Right ventricle myocardium inferior (tissue), 1 donor: ENCODE measurements around the gene DHRSX. TPM values are rescaled to one million over a fixed set of nuclear protein-coding genes. Genes with fewer than 3 reads are reported as not detected.
"Not testable (repeated sequence)": the region's sequence is repeated elsewhere in the genome, so short reads cannot be mapped to it uniquely, and the experiment has no call there.

ENCODE experiments used
- ATAC-seq: fragments of 200-7000 bp; cut with Tn5 transposase; one replicate; pipeline ENCODE4 v1.9.1; 2020; ENCODE audit warnings: mild to moderate bottlenecking, moderate library complexity
- DNase-seq: peaks from one replicate; pipeline ENCODE4 v3.0.0; 2021; ENCODE audit errors: missing footprints
- intact Hi-C: fragments of 100-400 bp; cut with DNase I; formaldehyde crosslinking; loops from one replicate; pipeline ENCODE4 v1.11.0; 2022
- total RNA-seq: library from RNA; stranded (reverse); fragmentation: NEBNext Ultra II Directional; extraction: Animal tissue kit (Norgen Biotek cat#: 25700); gene quantifications from one replicate; pipeline ENCODE4 v1.2.1, GENCODE V29; 2021
- donor health status: DM: no; HTN: yes; CAD: no; lungs with severe emphysema.

The DHRSX gene
- total RNA-seq, 1 donor from 2014 or later, result 31.0 TPM

- intact Hi-C loops, result no loop called here
- ATAC-seq, result no peak
- no peak for DNase-seq
These were observed 232.9 kb downstream of the DHRSX start for GRCh38 chrX:2267890-2268289.

GRCh38 chrX:2266445-2267349 lies 234.1 kb downstream of the DHRSX start:
- DNase-seq (no peak), ATAC-seq (no peak)
- intact Hi-C loops, result no loop called here

DNA sequence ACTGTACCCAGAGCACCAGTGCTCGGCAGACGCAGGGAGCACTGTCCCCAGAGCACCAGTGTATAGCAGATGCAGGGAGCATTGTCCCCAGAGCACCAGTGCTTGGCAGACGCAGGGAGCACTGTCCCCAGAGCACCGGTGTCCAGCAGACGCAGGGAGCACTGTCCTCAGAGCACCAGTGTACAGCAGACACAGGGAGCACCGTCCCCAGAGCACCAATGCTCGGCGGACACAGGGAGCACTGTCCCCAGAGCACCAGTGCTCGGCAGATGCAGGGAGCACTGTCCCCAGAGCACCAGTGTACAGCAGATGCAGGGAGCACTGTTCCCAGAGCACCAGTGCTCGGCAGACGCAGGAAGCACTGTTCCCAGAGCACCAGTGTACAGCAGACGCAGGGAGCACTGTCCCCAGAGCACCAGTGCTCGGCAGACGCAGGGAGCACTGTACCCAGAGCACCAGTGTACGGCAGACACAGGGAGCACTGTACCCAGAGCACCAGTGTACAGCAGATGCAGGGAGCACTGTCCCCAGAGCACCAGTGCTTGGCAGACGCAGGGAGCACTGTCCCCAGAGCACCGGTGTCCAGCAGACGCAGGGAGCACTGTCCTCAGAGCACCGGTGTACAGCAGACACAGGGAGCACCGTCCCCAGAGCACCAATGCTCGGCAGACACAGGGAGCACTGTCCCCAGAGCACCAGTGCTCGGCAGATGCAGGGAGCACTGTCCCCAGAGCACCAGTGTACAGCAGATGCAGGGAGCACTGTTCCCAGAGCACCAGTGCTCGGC lies 234.9 kb downstream of the DHRSX start:
- ATAC-seq, intact Hi-C loops, DNase-seq: not testable (repeated sequence)

- DNase-seq (no peak), ATAC-seq (no peak)
- intact Hi-C loops, result no loop called here
These were observed 236.4 kb downstream of the DHRSX start for GRCh38 chrX:2264179-2265030.

DNA sequence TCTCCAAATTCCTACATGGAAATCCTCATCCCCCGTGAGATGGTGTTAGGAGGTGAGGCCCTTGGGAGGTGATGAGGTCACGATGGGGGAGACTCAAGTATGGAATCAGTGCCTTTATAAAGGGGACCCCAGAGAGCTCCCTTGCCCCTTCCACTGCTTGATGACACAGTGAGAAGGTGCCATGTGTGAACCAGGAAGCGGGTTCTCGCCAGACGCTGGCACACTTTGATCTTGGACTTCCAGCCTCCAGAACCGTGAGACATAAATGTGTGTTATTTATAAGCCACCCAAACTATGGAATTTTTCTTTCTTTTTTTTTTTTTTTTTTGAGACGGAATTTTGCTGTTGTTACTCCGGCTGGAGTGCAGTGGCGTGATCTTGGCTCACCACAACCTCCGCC lies 237.6 kb downstream of the DHRSX start:
- ATAC-seq (no peak), DNase-seq (no peak)
- intact Hi-C loops, result no loop called here

DNA sequence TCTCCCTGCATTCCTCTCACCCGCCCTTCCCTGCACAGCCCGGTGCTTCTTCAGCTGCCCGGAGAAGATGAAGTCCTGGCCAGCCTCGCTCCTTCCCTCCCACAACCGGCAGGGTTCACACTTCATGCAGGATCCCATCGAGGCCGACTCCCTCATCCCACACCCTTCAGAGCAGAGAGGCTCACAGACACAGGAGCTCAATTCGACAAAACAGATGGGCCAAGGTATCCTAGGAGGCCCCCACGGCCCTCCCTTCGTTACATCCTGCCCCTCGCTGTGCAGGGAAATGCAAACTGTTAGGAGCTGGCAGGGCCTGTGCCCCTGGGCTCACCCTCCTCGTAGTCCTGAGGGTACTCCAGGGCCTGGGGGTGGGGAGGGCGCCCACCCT lies 238.1 kb downstream of the DHRSX start:
- peak; percentile 16 for ATAC-seq
- intact Hi-C loops, result no loop called here
- no peak for DNase-seq

DNA sequence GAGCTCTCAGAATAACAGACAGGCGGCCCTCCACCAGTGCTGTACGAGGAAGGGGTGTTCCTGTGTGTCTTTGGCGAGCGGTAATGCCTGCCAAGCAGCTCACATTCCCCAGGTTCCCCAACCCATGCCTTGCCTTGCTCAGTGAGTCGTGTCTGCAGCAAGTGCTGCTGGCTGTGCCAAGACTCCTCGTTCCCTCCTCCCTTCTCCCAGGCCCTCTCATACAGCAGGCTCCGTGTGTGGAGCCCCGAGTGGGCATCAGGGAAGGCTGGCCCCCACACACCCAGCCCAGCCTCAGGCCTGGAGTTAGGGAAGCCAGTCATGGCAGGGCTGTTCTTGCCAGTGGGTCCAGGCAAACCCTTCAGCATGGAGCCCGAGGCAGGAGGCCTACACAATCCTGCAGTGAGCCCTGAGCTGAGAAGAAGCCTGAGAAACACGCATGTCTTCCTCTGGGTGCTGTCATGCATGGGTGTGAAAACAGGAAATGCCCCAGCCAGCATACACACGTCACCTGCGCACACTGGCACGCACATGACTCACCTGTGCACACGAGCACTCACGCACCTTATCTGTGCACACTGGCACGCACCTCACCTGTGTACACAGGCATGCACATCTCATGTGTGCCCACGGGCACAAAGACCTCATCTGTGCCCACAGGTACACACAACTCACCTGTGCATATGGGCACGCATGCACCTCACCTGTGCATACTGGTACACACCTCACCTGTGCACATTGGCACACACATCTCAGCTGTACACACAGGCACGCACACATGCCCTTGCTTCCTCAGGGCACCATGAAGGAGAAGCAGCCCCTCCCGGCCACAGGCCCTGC lies 238.7 kb downstream of the DHRSX start:
- intact Hi-C loops, result no loop called here
- no peak for DNase-seq
- ATAC-seq, result peak; percentile 74

- ATAC-seq (no peak), DNase-seq (no peak)
- intact Hi-C loops, result no loop called here
These were observed 248.3 kb downstream of the DHRSX start for GRCh38 chrX:2252331-2253065.

DNA sequence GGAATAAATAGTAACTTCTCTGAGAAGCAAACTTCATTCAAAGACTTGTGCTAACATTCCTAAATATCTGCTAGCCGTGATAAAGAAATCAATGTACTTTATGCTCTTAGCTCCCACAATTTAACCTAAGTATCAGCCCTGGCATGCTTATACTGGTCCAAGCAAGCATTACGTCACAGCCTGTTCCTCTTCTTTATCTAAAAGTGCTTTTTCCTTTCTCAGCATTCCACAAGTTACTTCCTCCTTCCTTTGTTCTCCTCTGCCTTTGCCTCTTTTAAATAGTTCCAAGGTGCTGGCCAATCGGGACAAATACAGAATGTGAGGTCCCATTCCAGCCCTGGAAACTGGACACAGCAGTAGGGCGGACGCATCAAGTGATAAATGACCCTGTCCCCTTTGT lies 249.6 kb downstream of the DHRSX start:
- no peak for ATAC-seq
- intact Hi-C loops, result no loop called here
- DNase-seq, result no peak

GRCh38 chrX:2243913-2244460 lies 256.8 kb downstream of the DHRSX start:
- no peak for DNase-seq
- intact Hi-C loops, result no loop called here
- ATAC-seq, result no peak

DNA sequence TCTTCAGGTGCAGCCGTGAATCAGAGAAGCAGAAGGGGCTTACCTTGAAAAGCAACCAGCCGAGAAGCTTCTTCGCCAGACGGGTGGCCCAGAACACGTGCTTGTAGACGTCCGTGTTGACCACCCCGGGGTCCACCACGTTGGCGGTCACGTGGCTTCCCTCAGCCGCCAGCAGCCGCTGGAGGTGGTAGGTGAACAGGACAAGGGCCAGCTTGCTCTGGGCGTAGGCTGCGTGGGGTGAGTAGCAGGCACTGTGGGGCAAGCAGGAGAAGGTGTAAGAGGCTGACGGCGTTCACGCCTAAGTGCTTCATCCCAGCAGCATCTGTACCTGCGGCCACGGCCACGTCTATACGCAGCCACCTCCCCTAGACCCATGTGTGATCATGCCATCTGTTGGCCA lies 257.8 kb downstream of the DHRSX start:
- ATAC-seq (no peak), DNase-seq (no peak)
- intact Hi-C loops, result no loop called here

GRCh38 chrX:2242326-2242725 lies 258.4 kb downstream of the DHRSX start:
- intact Hi-C loops, result no loop called here
- no peak for ATAC-seq
- DNase-seq, result no peak

GRCh38 chrX:2241496-2241895 lies 259.3 kb downstream of the DHRSX start:
- DNase-seq, intact Hi-C loops: not testable (repeated sequence)

DNA sequence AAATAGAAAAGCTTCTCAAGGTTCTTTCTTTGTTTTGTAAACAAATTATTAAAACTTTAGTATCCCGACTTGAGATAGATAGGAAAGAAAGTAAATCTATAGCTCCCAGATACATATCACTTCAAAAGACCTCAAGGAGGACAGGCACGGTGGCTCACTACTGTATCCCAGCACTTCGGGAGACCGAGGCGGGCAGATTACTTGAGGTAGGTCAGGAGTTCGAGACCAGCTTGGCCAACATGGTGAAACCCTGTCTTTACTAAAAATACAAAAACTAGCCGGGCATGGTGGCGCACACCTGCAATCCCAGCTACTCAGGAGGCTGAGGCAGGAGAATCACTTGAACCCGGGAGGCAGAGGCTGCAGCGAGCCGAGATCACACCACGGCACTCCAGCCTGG lies 260.0 kb downstream of the DHRSX start:
- intact Hi-C loops, ATAC-seq, DNase-seq: not testable (repeated sequence)

More at GRCh38 chrX:2241496-2241895, 259.3 kb downstream of the DHRSX start:
- not testable (repeated sequence) for ATAC-seq

DNA sequence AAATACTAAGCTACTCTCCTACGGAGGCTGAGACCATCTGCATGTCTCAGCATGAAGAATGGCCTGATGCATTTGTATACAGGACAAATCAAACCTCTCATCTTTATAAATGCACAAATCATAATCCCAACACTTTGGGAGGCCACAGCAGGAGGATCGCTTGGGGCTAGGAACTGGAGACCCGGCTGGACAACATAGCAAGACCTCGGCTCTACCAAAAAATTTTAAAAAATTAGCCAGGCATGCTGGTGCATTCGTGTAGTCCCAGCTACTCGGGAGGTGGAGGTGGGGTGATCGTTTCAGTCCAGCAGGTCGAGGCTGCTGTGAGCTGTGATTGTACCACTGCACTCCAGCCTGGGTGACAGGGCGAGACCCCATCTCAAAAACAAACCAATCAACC lies 262.8 kb downstream of the DHRSX start:
- no peak for DNase-seq
- ATAC-seq, result no peak

DNA sequence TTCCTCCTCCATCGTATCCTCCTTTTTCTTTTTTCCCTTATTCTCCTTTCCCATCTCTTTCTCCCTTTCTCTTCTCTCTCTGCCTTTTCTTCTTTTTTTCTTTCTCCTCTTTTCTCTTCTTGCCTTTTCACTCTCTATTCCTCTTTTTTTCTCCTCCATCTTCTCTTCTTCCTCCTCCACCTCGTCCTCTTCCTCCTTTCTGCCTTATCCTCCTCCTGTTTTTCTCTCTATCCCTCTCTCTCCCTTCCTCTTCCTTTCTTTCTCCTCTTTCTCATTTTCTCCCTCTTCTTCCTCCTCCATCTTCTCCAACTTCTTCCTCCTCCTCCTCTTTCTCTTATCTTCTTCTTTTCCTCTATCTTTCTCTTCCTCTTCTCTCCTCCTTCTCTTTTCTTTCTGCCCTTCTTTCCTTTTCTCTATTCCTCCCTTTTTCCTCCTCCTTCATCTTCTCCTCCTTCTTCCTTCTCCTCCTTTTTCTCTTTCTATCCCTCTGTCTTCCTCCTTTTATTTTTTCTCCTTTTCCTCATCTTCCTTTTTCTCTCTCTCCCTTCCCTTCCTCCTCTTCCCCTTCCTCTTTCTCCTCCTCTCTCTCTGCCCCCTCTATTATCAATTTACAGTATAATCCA lies 269.1 kb downstream of the DHRSX start:
- intact Hi-C loops, result no loop called here
- DNase-seq (no peak), ATAC-seq (no peak)

More for the DNA sequence above, 262.8 kb downstream of the DHRSX start:
- intact Hi-C loops, result no loop called here

GRCh38 chrX:2230457-2230856 lies 270.3 kb downstream of the DHRSX start:
- intact Hi-C loops, result no loop called here
- no peak for DNase-seq
- ATAC-seq, result no peak
